GM08714 (cell line): ENCODE measurements around the gene MISP.

Experiments used
- H3K4me3 ChIP-seq: fragments of 200-500 bp; sonication (Bioruptor generic); 2 replicates; pipeline ENCODE4 v1.5.1; 2014; ENCODE audit warnings: mild to moderate bottlenecking, low read length, inconsistent platforms
- ZNF274 ChIP-seq: IDR thresholded peaks from 2 replicates; pipeline ENCODE4 v1.6.1; 2012; ENCODE audit warnings: mild to moderate bottlenecking, low read depth, low read length

Gene MISP

DNA sequence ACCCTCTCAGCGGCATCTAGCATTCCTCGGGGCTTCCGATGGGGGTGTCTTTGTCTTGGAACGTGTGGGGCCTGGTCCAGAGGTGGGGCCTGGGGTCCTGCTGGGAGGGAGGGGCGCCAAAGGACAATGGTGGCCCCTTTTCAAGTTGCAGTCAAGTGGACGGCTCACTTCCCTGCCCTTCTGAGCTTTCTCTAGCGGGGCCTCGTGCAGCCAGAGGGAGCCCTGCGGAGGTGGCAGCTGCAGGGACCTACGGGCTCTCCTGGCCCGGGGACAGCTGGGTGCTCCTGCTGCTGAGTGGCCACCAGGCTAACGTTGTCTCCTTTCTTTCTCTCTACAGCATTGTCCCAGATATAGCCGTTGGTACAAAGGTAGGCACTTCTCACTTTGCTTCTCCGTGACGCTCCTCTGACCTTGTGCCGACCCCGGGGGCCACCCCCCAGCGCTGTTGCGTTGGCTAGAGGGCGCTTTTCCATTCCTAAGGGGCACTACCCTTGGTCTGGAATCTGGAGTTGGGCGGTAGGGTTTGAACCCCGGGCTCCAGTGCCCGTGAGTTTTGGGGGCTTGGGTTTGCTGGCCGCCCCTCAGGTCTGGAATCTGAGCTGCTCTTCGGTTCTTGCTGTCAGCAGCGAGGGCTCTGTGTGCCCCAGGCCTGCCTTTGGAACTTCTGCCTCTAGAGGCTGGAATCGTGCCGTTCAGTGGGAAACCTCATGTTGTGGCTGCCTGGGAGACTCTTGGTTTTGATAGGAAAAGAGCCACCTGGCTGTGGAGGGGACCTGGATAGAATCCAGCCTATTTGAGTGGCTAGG lies 48.4 kb downstream of the MISP start:
- TF ChIP-seq ZNF274: no peak
- H3K4me3 ChIP-seq: peak overlapping the region; percentile 90

DNA sequence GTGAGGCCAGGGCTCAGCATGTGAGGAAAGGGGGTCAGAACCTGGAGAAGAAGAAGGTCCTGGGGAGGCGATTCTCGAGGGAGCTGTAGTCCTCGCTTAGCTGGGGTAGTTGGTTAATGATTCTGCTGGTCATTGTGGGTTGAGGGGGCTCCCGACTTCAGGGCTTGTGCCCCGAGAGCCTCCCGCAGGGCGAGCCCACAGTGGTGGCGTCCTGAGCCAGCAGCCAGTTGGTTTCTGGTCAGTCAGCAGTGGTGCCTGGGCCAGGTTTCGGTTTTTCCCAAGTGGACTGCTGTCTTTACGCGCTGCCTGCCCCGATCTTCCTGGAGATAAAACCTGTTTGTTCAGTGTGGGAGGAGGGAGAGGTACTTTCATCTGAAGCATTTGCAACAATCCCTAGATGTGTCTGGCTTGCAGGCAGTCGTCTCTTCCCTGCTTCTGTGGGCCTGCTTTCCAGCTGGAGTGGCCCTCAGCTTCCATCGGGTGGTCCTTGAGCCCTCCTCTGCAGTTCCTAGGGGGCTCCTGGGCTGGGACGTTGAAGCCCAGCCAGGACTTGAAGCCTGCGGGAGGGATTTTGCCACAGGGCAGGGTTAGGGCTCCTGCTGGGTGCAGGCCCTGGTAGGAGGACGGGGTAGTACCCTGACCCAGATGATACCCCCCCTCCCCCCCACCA lies 49.6 kb downstream of the MISP start:
- H3K4me3 ChIP-seq: no peak overlapping the region
- TF ChIP-seq ZNF274: no peak

- no peak for TF ChIP-seq ZNF274
- H3K4me3 ChIP-seq: no peak overlapping the region
These were observed 50.3 kb downstream of the MISP start for GRCh38 chr19:801030-801860.

DNA sequence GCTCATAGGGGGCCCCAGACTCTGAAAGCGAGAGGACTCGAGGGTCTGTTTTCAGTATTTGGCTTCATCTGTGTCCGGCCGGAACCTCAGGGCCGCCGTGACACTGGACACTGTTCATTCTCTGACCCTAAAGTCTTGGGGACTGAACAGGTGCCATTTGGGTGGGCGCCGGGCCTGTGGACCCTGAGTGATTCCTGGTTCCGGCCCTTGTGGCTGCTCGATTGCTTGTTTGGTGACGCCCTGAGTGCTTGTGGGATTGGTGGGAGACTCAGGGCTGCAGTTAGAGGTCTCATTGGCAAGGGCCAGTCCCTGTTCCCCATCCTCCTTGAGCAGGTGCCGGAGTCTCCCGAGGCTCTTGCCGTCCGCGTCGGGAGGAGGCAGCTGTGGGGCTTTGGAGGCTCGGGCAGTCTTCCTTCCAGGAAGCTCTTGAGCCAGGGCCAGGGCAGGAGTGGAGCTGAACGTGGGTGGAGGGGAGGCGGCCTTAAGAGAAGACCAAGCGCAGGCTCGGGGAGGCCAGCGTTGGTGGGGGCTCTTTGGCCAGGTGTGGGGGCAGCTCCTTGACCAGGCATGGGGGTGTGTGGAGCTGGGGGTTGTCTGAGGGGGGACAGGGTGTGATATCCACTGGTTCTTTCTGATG lies 51.1 kb downstream of the MISP start:
- H3K4me3 ChIP-seq: no peak overlapping the region
- TF ChIP-seq ZNF274: no peak

- H3K4me3 ChIP-seq: no peak overlapping the region
- TF ChIP-seq ZNF274: no peak
These were observed 51.7 kb downstream of the MISP start for GRCh38 chr19:802498-803098.

- H3K4me3 ChIP-seq: no peak overlapping the region
- no peak for TF ChIP-seq ZNF274
These were observed 52.2 kb downstream of the MISP start for GRCh38 chr19:803099-803561.

GRCh38 chr19:803686-804418 lies 52.9 kb downstream of the MISP start:
- no peak overlapping the region for H3K4me3 ChIP-seq
- no peak for TF ChIP-seq ZNF274

GRCh38 chr19:804419-805165 lies 53.7 kb downstream of the MISP start:
- H3K4me3 ChIP-seq: no peak overlapping the region
- TF ChIP-seq ZNF274: no peak

- TF ChIP-seq ZNF274: no peak
- no peak overlapping the region for H3K4me3 ChIP-seq
These were observed 54.2 kb downstream of the MISP start for GRCh38 chr19:805166-805551.

GRCh38 chr19:805600-806550 lies 55.0 kb downstream of the MISP start:
- H3K4me3 ChIP-seq: no peak overlapping the region
- no peak for TF ChIP-seq ZNF274

DNA sequence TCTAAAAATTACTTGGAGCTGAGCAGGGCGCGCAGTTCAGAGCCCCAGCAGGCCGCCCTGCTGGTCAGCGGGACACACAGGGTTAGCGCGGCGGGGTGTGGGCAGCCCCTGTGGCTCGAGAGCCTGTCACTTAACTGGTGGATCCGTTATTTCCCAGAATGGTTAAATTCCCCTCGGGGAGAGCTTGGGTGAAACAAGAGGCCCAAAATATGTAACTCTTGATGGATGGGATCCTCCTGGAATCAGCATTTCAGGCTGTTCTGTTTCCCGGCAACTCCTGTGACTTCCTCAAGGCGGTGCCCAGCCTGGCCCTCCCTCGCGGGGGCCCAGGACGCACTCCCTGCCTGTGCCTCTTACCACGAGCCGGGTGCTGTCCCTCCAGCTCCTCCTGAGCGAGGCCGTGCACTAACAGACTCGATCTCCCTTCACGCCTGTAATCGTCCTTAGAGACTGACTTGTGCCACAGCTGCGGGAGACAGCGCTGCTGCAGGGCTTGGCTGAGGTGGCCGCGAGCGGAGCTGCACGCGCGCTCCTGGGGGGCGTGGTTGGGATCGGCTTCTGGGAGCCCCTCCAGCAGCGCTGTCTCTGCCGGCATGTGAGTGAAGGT lies 56.0 kb downstream of the MISP start:
- H3K4me3 ChIP-seq: no peak overlapping the region
- no peak for TF ChIP-seq ZNF274
